ENCODE measurements around the gene LYRM1.

Gene LYRM1

DNA sequence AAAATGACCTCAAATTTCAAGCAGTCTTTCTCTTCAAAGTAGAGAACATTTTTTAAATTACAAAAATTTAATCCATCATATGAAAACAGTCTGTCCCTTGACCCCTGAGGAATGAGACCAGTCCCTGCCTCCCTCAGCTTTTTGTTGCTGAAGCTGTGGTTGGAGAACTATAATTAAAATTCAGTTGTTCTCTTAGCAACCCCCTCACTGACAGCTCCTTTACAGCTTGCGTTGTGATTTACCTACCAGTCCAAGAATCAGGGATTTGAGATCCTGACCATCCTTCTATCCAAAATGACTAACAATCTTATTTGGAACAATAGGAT lies 29.8 kb downstream of the LYRM1 start:
- DNase-seq (ENCODE audit: low read depth, low spot score): no peak
- POLR2A ChIA-PET: no interaction called here
- H3K4me3 ChIP-seq (ENCODE audit: low read depth, low read length): no peak overlapping the region
- no peak for TF ChIP-seq CTCF (IDR thresholded peaks at IDR 0.05; ENCODE audit: insufficient read depth, low read length, missing control alignments)
- CTCF ChIA-PET: interaction anchor here (1.0 to 2.0 kb wide), 3 partner anchors 80 to 370 kb away, joined by 3 to 5 read pairs (median 3); no protein-coding TSS in a partner anchor

GRCh38 chr16:20931066-20931600 lies 30.6 kb downstream of the LYRM1 start:
- ChIA-PET CTCF (interaction anchor here (1.4 to 2.0 kb wide), 2 partner anchors 81 to 168 kb away, joined by 3 to 5 read pairs; no protein-coding TSS in a partner anchor), POLR2A (interaction anchor here (0.7 kb wide), 1 partner anchor 232 kb away, joined by 3 read pairs; no protein-coding TSS in a partner anchor)
- TF ChIP-seq CTCF (IDR thresholded peaks at IDR 0.05; ENCODE audit: insufficient read depth, low read length, missing control alignments): no peak
- no peak overlapping the region for H3K4me3 ChIP-seq (ENCODE audit: low read depth, low read length)
- no peak for DNase-seq (ENCODE audit: low read depth, low spot score)

DNA sequence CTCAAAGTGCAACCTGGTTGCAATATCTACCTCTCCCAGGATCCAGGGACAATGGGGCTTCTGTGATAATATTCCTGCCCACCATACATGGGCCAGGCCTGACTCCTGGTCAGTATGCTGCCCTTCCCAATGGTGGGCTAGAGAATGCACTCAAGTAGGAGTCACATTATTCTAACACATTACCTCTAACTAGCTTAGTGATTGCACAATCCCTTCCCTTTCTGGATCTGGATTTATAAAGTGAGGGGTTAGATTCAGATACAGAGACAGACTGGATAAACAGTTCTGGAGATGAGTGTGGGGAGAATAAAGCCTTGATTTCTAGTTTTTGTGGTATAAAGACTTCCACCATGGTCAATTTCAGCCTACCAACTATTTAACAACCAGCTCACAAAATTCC lies 33.0 kb downstream of the LYRM1 start:
- no peak for TF ChIP-seq CTCF (IDR thresholded peaks at IDR 0.05; ENCODE audit: insufficient read depth, low read length, missing control alignments)
- no peak for DNase-seq (ENCODE audit: low read depth, low spot score)
- ChIA-PET POLR2A (no interaction called here), CTCF (no interaction called here)
- H3K4me3 ChIP-seq (ENCODE audit: low read depth, low read length): no peak overlapping the region

DNA sequence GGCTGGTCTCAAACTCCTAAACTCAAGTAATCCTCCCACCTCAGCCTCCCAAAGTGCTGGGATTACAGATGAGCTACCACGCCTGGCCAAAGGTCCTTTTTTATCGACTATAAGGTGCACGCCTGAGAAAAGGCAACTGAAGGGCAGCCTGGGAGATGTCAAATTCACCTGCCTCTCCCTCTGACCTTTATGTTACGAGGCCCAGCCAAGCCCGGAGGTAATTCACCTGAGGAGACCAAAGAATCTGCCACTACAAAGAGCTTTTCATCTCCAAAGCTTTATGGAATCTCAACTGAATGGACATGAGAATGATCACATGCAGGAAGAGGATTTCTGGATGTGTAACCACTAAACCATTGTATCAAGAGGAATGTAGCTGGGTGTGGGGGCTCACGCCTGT lies 37.2 kb downstream of the LYRM1 start:
- CTCF ChIA-PET: interaction anchor here (2.1 kb wide), 1 partner anchor 88 kb away, joined by 11 read pairs; no protein-coding TSS in a partner anchor
- no peak for TF ChIP-seq CTCF (IDR thresholded peaks at IDR 0.05; ENCODE audit: insufficient read depth, low read length, missing control alignments)
- DNase-seq (ENCODE audit: low read depth, low spot score): no peak
- H3K4me3 ChIP-seq (ENCODE audit: low read depth, low read length): no peak overlapping the region
- POLR2A ChIA-PET: no interaction called here

- CTCF ChIA-PET: interaction anchor here (2.1 kb wide), 1 partner anchor 89 kb away, joined by 11 read pairs; no protein-coding TSS in a partner anchor
- POLR2A ChIA-PET: no interaction called here
- H3K4me3 ChIP-seq (ENCODE audit: low read depth, low read length): no peak overlapping the region
- DNase-seq (ENCODE audit: low read depth, low spot score): no peak
- no peak for TF ChIP-seq CTCF (IDR thresholded peaks at IDR 0.05; ENCODE audit: insufficient read depth, low read length, missing control alignments)
Measured at GRCh38 chr16:20938426-20938825, 37.9 kb downstream of the LYRM1 start.

- POLR2A ChIA-PET: no interaction called here
- CTCF ChIA-PET: interaction anchor here (2.1 kb wide), 1 partner anchor 90 kb away, joined by 11 read pairs; no protein-coding TSS in a partner anchor
Measured at GRCh38 chr16:20939611-20940010, 39.0 kb downstream of the LYRM1 start.

More at GRCh38 chr16:20939611-20940010, 39.0 kb downstream of the LYRM1 start:
- no peak for TF ChIP-seq CTCF (IDR thresholded peaks at IDR 0.05; ENCODE audit: insufficient read depth, low read length, missing control alignments)
- no peak for DNase-seq (ENCODE audit: low read depth, low spot score)
- H3K4me3 ChIP-seq (ENCODE audit: low read depth, low read length): no peak overlapping the region
